ENCODE results near the gene SLC26A11. TPM values are rescaled to one million over a fixed set of nuclear protein-coding genes. Genes with fewer than 3 reads are reported as not detected.

SLC26A11 gene
- 12.9 and 17.5 TPM in 2 replicates for total RNA-seq

DNA sequence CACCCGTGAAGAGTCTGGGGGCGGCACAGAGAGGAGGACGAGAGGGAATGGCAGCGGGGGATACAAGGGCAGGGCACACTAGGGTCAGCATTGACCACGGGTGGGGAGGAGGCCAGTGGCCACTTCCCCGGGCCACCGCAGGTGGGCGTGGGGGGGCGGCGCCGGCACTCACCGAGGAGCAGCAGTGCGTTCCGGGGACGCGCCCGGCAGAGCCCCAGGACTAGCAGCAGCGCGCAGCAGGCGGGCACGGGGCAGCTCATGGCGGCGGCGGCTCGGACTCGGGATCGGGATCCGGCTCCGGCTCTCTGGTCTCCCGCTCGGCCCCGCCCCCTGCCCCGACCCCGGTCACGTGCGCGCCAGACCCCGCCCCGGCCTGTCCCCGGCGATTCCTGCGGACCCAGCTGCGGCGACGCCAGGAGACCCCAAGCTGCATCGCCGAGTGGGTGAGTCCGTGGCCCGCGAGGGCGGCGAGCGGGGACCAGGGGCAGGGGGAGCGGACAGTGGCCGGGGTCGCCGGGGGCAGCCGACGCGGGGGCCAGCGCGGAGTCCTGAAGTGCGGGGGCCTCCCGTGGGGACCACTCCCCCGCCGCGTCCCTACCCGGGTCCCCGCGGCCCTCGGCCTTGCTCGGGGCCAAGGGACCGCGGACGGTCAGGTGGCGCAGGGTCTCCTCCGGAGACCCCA, at the start of gene SLC26A11, which contains the start of gene SGSH:
Gene SLC26A11, plus strand, starts transcription at position 374 of the 682 bp plus-strand sequence. CDS start 1,134 bp downstream, outside the sequence.
Gene SGSH, minus strand, starts transcription at position 280 of the 682 bp plus-strand sequence. Its CDS starts 20 bp downstream, at position 260.

DNA sequence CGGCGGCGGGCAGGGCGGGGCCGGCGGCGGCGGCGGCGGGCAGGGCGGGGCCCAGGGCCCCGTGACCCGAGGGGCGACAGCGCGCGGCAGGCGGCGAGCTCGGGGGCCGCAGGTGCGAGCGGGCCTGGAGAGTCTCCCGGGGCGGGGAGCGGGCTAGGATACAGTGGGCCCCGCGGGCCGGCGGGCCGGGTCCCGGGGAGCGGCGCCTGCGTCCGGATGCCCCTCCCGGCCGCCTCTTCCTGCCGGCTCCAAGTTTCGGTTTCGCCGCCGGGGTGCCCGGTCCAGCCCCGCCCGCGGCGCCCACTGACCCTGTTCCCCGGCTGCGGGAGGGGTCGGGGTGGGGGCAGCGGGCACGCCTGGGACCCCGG, 40.5 kb downstream of the SLC26A11 start, which contains the start of gene RNF213:
Gene RNF213, plus strand, starts transcription at position 62 of the 368 bp plus-strand sequence. CDS start 2,830 bp downstream, outside the sequence.

Other genes starting within 250 kb of the SLC26A11 start
- 38.1 and 46.0 TPM in 2 replicates for gene TBC1D16, start 184.6 kb upstream of the SLC26A11 start, total RNA-seq
- 3.0 and 6.3 TPM in 2 replicates for gene CCDC40, start 183.8 kb upstream of the SLC26A11 start, total RNA-seq
- 12.3 and 54.7 TPM in 2 replicates for gene GAA, start 118.8 kb upstream of the SLC26A11 start, total RNA-seq
- gene EIF4A3, start 73.3 kb upstream of the SLC26A11 start, total RNA-seq, result 114 and 178 TPM in 2 replicates
- 0.43 and 0.44 TPM in 2 replicates for gene CARD14, start 50.4 kb upstream of the SLC26A11 start, total RNA-seq
- 10.3 and 40.0 TPM in 2 replicates for gene SGSH, start 94 bp upstream of the SLC26A11 start, total RNA-seq
- gene RNF213, start 40.4 kb downstream of the SLC26A11 start, total RNA-seq, result 103 and 141 TPM in 2 replicates
- 21.6 and 31.1 TPM in 2 replicates for gene ENDOV, start 194.7 kb downstream of the SLC26A11 start, total RNA-seq

Data from placental pericyte (primary cell).